Stimulated activated CD4-positive, alpha-beta T cell treated with anti-CD3 and anti-CD28 coated beads, Interleukin-4, amount 100 ng/mL, for 4 hours (primary cell): ENCODE results near the gene RUFY4.
A peak's percentile ranks its signal among the peaks of the same experiment; 100 is the strongest.
"Not testable (repeated sequence)": the region's sequence is repeated elsewhere in the genome, so short reads cannot be mapped to it uniquely, and the experiment has no call there.

Experiments used
- DNase-seq, 2 experiments: peaks; one replicate each; pipeline ENCODE4 v3.0.0-alpha.2; 2020

The RUFY4 gene

GRCh38 chr2:218031771-218032257 lies 37.2 kb upstream of the RUFY4 start:
- no peak for DNase-seq

GRCh38 chr2:218032336-218033171 lies 36.5 kb upstream of the RUFY4 start:
- no peak for DNase-seq

- DNase-seq = no peak
Measured at GRCh38 chr2:218033208-218033589, 35.9 kb upstream of the RUFY4 start.

GRCh38 chr2:218033590-218034496 lies 35.2 kb upstream of the RUFY4 start:
- DNase-seq = no peak

- DNase-seq = peak; percentile 60 to 69
Measured at GRCh38 chr2:218034497-218035213, 34.4 kb upstream of the RUFY4 start.

GRCh38 chr2:218035463-218036100 lies 33.5 kb upstream of the RUFY4 start:
- DNase-seq = no peak

- DNase-seq = no peak
Measured at GRCh38 chr2:218036371-218036770, 32.7 kb upstream of the RUFY4 start.

- DNase-seq = no peak
Measured at GRCh38 chr2:218039171-218039570, 29.9 kb upstream of the RUFY4 start.

GRCh38 chr2:218040883-218041282 lies 28.2 kb upstream of the RUFY4 start:
- no peak for DNase-seq

- DNase-seq = no peak
Measured at GRCh38 chr2:218041302-218042168, 27.5 kb upstream of the RUFY4 start.

- DNase-seq = no peak
Measured at GRCh38 chr2:218043100-218043499, 26.0 kb upstream of the RUFY4 start.

GRCh38 chr2:218043701-218044109 lies 25.3 kb upstream of the RUFY4 start:
- DNase-seq = no peak

GRCh38 chr2:218044599-218044998 lies 24.5 kb upstream of the RUFY4 start:
- not testable (repeated sequence) for DNase-seq

GRCh38 chr2:218046238-218046637 lies 22.8 kb upstream of the RUFY4 start:
- DNase-seq = no peak

- no peak for DNase-seq
Measured at GRCh38 chr2:218047536-218048225, 21.4 kb upstream of the RUFY4 start.

- DNase-seq = no peak
Measured at GRCh38 chr2:218051903-218052302, 17.1 kb upstream of the RUFY4 start.

- no peak for DNase-seq
Measured at GRCh38 chr2:218059289-218059688, 9.8 kb upstream of the RUFY4 start.

- no peak for DNase-seq
Measured at GRCh38 chr2:218060118-218060517, 8.9 kb upstream of the RUFY4 start.

GRCh38 chr2:218060950-218061660 lies 7.9 kb upstream of the RUFY4 start:
- no peak for DNase-seq

GRCh38 chr2:218063486-218063885 lies 5.6 kb upstream of the RUFY4 start:
- no peak for DNase-seq
